HepG2 (cell line): Measurements from ENCODE around the gene FAM83G. TPM values are rescaled to one million over a fixed set of nuclear protein-coding genes. Genes with fewer than 3 reads are reported as not detected.
A peak's percentile ranks its signal among the peaks of the same experiment; 100 is the strongest.

Experiments
- AGO1 ChIP-seq: fragments of 200-400 bp; formaldehyde crosslinking; IDR thresholded peaks from 2 replicates; pipeline ENCODE4 v1.6.1; 2017; ENCODE audit warnings: mild to moderate bottlenecking, low read depth, low read length, moderate library complexity; ENCODE audit not compliant: poor library complexity, severe bottlenecking
- ARNT2 ChIP-seq: sonication (generic); formaldehyde crosslinking; IDR thresholded peaks from 2 replicates; pipeline ENCODE4 v1.8.0; 2022; ENCODE audit warnings: mild to moderate bottlenecking, low read depth, missing genetic modification reagents, moderate library complexity
- CHCHD3 ChIP-seq: sonication (generic); formaldehyde crosslinking; IDR thresholded peaks from 2 replicates; pipeline ENCODE4 v1.8.0; 2022; ENCODE audit warnings: mild to moderate bottlenecking, missing genetic modification reagents, moderate library complexity
- GABPB1 ChIP-seq: IDR thresholded peaks from 2 replicates; pipeline ENCODE4 v1.6.1; 2016; ENCODE audit warnings: mild to moderate bottlenecking, missing genetic modification reagents, moderate library complexity, missing compliant biosample characterization
- HDAC1 ChIP-seq: sonication (generic); formaldehyde crosslinking; IDR thresholded peaks from 2 replicates; pipeline ENCODE4 v1.5.1; 2020; ENCODE audit warnings: mild to moderate bottlenecking, missing genetic modification reagents
- ISL2 ChIP-seq: sonication (generic); formaldehyde crosslinking; IDR thresholded peaks from 2 replicates; pipeline ENCODE4 v1.5.0; 2020; ENCODE audit warnings: missing genetic modification reagents
- ISX ChIP-seq: sonication (generic); formaldehyde crosslinking; conservative IDR thresholded peaks from 2 replicates; pipeline ENCODE4 v1.5.0; 2020; ENCODE audit warnings: missing genetic modification reagents
- KAT7 ChIP-seq: IDR thresholded peaks from 2 replicates; pipeline ENCODE4 v1.6.1; 2018; ENCODE audit warnings: borderline replicate concordance, missing compliant biosample characterization
- MAF1 ChIP-seq: sonication (generic); formaldehyde crosslinking; IDR thresholded peaks from 2 replicates; pipeline ENCODE4 v1.5.0; 2020; ENCODE audit warnings: missing genetic modification reagents, borderline replicate concordance
- MIER2 ChIP-seq: IDR thresholded peaks from 2 replicates; pipeline ENCODE4 v1.6.1; 2016; ENCODE audit warnings: missing biosample characterization, missing genetic modification reagents
- MYC ChIP-seq: sonication (generic); formaldehyde crosslinking; IDR thresholded peaks from 2 replicates; pipeline ENCODE4 v1.9.0; 2021; ENCODE audit warnings: missing genetic modification reagents, borderline replicate concordance
- PCBP2 ChIP-seq: fragments of 200-400 bp; formaldehyde crosslinking; optimal IDR thresholded peaks from 2 replicates; pipeline ENCODE3; 2018; ENCODE audit warnings: low read length, low read depth; ENCODE audit not compliant: poor library complexity, severe bottlenecking
- POLR2AphosphoS2 ChIP-seq: IDR thresholded peaks from 2 replicates; pipeline ENCODE4 v1.6.1; 2011; ENCODE audit warnings: low read depth, low read length, improper control_type of control experiment
- POLR2AphosphoS5 ChIP-seq: IDR thresholded peaks from 2 replicates; pipeline ENCODE4 v1.6.1; 2012; ENCODE audit warnings: low read depth, low read length
- SATB2 ChIP-seq: sonication (generic); formaldehyde crosslinking; IDR thresholded peaks from 2 replicates; pipeline ENCODE4 v1.5.0; 2020; ENCODE audit warnings: missing genetic modification reagents
- SMAD1 ChIP-seq: sonication (generic); formaldehyde crosslinking; IDR thresholded peaks from 2 replicates; pipeline ENCODE4 v1.4.0; 2020; ENCODE audit warnings: missing genetic modification reagents, low read depth, mild to moderate bottlenecking, borderline replicate concordance
- THAP9 ChIP-seq: sonication (generic); formaldehyde crosslinking; IDR thresholded peaks from 2 replicates; pipeline ENCODE4; 2020; ENCODE audit warnings: missing genetic modification reagents, mild to moderate bottlenecking, borderline replicate concordance
- ZBTB38 ChIP-seq: sonication (generic); formaldehyde crosslinking; IDR thresholded peaks from 2 replicates; pipeline ENCODE4 v1.5.1; 2020; ENCODE audit warnings: mild to moderate bottlenecking, missing genetic modification reagents
- ZNF124 ChIP-seq: sonication (generic); formaldehyde crosslinking; IDR thresholded peaks from 2 replicates; pipeline ENCODE4 v1.4.0; 2020; ENCODE audit warnings: missing genetic modification reagents
- ZNF232 ChIP-seq: sonication (generic); formaldehyde crosslinking; IDR thresholded peaks from 2 replicates; pipeline ENCODE4 v1.4.0; 2020; ENCODE audit warnings: missing genetic modification reagents, borderline replicate concordance
- ZNF235 ChIP-seq: sonication (generic); formaldehyde crosslinking; IDR thresholded peaks from 2 replicates; pipeline ENCODE4 v1.8.1; 2023; ENCODE audit warnings: mild to moderate bottlenecking, missing genetic modification reagents, borderline replicate concordance
- ZNF263 ChIP-seq: sonication (generic); formaldehyde crosslinking; IDR thresholded peaks from 2 replicates; pipeline ENCODE4 v1.4.0; 2020; ENCODE audit warnings: missing genetic modification reagents
- ZNF30 ChIP-seq: sonication (generic); formaldehyde crosslinking; IDR thresholded peaks from 2 replicates; pipeline ENCODE4 v1.5.0; 2020; ENCODE audit warnings: mild to moderate bottlenecking, missing genetic modification reagents
- ZNF337 ChIP-seq: sonication (generic); formaldehyde crosslinking; IDR thresholded peaks from 2 replicates; pipeline ENCODE4 v1.5.1; 2020; ENCODE audit warnings: missing genetic modification reagents, low read depth, mild to moderate bottlenecking, borderline replicate concordance
- ZNF503 ChIP-seq: sonication (generic); formaldehyde crosslinking; IDR thresholded peaks from 2 replicates; pipeline ENCODE4 v1.4.0; 2020; ENCODE audit warnings: missing genetic modification reagents
- ZSCAN12 ChIP-seq: sonication (generic); formaldehyde crosslinking; IDR thresholded peaks from 2 replicates; pipeline ENCODE4 v1.9.0; 2021; ENCODE audit warnings: mild to moderate bottlenecking, missing genetic modification reagents
- polyA plus RNA-seq, 8 experiments: library from polyadenylated mRNA; depleted of rRNA in 3 of 8; stranded (reverse) in 7 of 8; unstranded in 1 of 8; fragments of >200 nt; fragmentation: Illumina TruSeq in 4 of 8; extraction: Trizol in 4 of 8; gene quantifications; 2 replicates each; pipeline versions ENCODE4 v1.2.1 to v1.2.3, GENCODE V29; 2011 to 2016; ENCODE audit warnings: low read depth in 4 of 8, missing spikeins in 1 of 8, mixed read lengths in 1 of 8; ENCODE audit not compliant: insufficient read depth in 1 of 8
- total RNA-seq, 5 experiments: library from RNA; depleted of rRNA; stranded (reverse); fragments of >200 nt; fragmentation: Illumina TruSeq; extraction: Trizol; gene quantifications; 2 replicates each; pipeline ENCODE4 v1.2.3, GENCODE V29; 2016; ENCODE audit warnings: low read depth in 1 of 5

Gene FAM83G
- total and polyA plus RNA-seq, 2 of the 13 experiments (the other 11 are each of a cell fraction or from before 2014, with no cell fraction given), result 13.7 to 18.6 TPM

- TF ChIP-seq MAF1 (CRISPR knock-in tag) (0 out of 2 replicates have a peak, but pooled peaks have one; percentile 32), ZNF503 (no peak), MYC (peak; percentile 46; the same call in 1 of the 2 replicates), ZNF30 (CRISPR knock-in tag) (no peak), HDAC1 (CRISPR knock-in tag) (peak; percentile 56; the same call in 1 of the 2 replicates), SATB2 (CRISPR knock-in tag) (0 out of 2 replicates have a peak, but pooled peaks have one; percentile 23), ISL2 (CRISPR knock-in tag) (peak; percentile 35; the same call in 1 of the 2 replicates), KAT7 (CRISPR knock-in tag) (0 out of 2 replicates have a peak, but pooled peaks have one; percentile 51), ZNF235 (peak; percentile 52; the same call in 1 of the 2 replicates), CHCHD3 (CRISPR knock-in tag) (0 out of 2 replicates have a peak, but pooled peaks have one; percentile 45), ZNF263 (CRISPR knock-in tag) (peak; percentile 48; the same call in 1 of the 2 replicates), PCBP2 (no peak), POLR2AphosphoS5 (peak; percentile 62; the same call in 1 of the 2 replicates), MIER2 (CRISPR knock-in tag) (no peak), ZNF337 (CRISPR knock-in tag) (no peak), ZNF124 (no peak), AGO1 (no peak), SMAD1 (CRISPR knock-in tag) (0 out of 2 replicates have a peak, but pooled peaks have one; percentile 71), ZSCAN12 (CRISPR knock-in tag) (no peak), THAP9 (CRISPR knock-in tag) (0 out of 2 replicates have a peak, but pooled peaks have one; percentile 11), GABPB1 (peak; percentile 46; the same call in 1 of the 2 replicates), ZBTB38 (CRISPR knock-in tag) (no peak; the same call in 1 of the 2 replicates), ARNT2 (CRISPR knock-in tag) (0 out of 2 replicates have a peak, but pooled peaks have one; percentile 30), ISX (CRISPR knock-in tag) (no peak; the same call in 1 of the 2 replicates), POLR2AphosphoS2 (no peak), ZNF232 (no peak)
Measured at GRCh38 chr17:19003543-19004420, 782 bp downstream of the FAM83G start (continued).
